NT2/D1 (cell line): ENCODE data around the gene FSTL4.

ENCODE experiments used
- YY1 ChIP-seq: IDR thresholded peaks from 2 replicates; pipeline ENCODE4 v1.6.1; 2011; ENCODE audit not compliant: insufficient read length, insufficient read depth
- ZNF274 ChIP-seq: IDR thresholded peaks from 2 replicates; pipeline ENCODE4 v1.6.1; 2011; ENCODE audit warnings: mild to moderate bottlenecking, low read depth, low read length

DNA sequence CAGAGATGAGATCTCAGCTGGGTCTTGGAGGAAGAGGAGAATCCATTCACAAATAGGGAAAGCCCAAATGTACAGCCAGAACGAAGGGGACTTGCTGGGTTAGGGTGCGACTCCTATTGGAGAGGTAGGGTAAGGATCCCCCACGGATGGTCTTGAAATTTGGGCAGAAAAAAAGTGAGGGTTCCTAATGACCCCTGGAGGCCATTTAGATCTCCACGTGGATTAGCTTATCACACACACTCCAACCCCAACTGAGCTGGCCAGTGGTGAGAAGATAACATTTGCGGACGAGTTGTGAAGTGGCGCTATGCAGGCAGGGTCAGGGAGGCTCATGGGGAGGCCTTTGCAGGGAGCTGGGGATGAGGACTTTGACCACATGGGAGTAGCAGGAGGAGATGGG lies 86.0 kb downstream of the FSTL4 start:
- TF ChIP-seq YY1 = no peak
- no peak for TF ChIP-seq ZNF274
